ENCODE results near the gene FAM120AOS.

Gene FAM120AOS

GRCh38 chr9:93436655-93437407 is 16.6 kb downstream of the FAM120AOS start:
- no peak for DNase-seq

GRCh38 chr9:93436218-93436617 is 17.2 kb downstream of the FAM120AOS start:
- DNase-seq, result no peak

- no peak for DNase-seq
Measured at GRCh38 chr9:93435386-93435785, 18.0 kb downstream of the FAM120AOS start.

- no peak for DNase-seq
Measured at GRCh38 chr9:93434056-93434455, 19.3 kb downstream of the FAM120AOS start.

DNA sequence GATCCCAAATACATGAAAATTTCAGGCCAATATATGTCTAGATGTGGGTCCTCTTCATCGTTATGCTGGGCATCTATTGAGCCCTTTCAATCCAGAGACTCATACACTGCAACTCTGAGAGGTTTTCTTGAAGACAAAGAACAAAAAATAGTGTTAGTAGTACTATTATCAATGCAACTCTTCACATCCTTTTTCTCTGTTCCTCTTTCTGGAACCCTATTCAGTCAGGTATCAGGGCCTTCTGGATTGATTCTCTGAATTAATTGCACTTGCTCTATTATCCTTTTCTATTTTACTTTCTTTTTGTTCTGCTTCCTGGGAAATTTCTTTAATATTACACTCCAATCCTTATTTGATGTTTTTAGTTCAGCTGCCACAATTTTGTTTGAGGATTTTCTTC is 20.4 kb downstream of the FAM120AOS start:
- DNase-seq, result no peak

DNA sequence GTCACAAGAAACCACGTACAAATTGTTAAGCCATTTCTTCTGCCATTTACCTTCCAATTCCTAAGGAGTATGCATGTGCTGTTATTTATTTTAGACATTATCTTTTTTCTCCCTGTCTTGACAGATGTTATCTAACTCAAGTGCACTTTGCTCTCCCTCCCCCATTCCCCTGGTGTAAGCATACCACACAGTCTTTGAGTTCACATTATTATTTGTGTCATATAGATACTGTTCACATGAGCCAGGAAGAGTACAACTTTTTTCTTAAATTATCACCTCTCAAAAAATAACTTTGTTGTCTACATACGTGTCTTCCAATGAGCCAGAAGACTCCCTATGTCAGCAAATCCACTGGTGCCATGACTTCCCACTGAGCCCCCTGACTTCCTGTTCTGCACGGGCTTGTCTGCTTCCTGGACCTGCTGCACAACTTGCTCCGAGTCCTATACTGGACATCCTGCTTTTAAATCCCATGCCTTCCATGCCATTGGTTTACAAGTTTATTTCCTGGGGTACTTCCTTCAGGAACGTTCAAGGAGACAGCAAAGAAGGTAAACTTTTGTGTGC is 21.8 kb downstream of the FAM120AOS start:
- no peak for DNase-seq

- no peak for DNase-seq
Measured at GRCh38 chr9:93427655-93428379, 25.6 kb downstream of the FAM120AOS start.

GRCh38 chr9:93422977-93423616 is 30.3 kb downstream of the FAM120AOS start:
- DNase-seq, result no peak

DNA sequence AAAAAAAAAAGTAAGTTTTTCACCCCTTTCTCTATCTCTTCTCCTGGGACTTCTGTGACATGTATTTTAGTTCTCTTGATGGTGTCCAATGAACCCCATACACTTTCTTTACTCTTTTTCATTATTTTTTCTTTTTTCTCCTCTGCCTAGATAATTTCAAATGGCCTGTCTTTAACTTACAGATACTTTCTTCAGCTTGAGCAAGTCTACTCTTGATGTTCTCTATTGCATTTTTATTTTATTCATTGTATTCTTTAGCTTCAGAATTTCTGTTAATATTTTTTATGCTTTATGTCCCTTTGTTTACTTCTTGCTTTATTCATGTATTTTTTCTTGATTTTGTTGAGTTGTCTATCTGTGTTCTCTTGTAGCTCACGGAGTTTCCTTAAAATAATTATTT is 34.4 kb downstream of the FAM120AOS start:
- no peak for DNase-seq

GRCh38 chr9:93417538-93417937 is 35.8 kb downstream of the FAM120AOS start:
- no peak for DNase-seq

DNA sequence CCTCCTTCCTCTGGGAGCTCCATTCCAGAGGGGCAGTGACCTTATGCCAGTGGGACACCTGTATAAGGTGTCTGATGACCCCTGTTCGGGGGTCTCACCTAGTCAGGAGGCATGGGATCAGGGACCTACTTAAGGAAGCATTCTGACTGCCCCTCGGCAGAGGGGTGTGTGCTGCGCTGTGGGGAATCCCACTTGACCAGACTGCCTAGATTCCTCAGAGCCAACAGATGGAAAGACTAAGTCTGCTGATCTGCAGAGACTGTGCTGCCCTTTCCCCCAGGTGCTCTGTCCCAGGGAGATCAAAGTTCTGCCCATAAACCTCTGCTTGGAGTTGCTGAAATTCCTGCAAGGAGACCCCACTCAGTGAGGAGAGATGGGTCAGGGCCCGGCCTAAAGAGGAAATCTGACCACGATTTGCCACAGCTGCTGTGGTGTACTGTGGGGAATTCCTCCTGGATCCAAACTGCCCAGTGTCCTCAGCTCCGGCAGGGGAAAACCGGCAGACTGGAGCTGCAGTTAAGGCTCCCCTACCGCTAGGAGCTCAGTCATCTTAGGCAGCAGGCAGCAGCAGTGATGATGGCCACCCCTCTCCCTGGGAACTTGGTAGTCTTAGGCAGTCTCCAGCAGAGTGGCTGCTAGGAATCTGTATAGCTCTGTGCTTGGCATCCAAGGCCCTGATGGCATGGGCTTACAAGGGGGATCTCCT is 36.7 kb downstream of the FAM120AOS start:
- no peak for DNase-seq

- no peak for DNase-seq
Measured at GRCh38 chr9:93415176-93415690, 38.1 kb downstream of the FAM120AOS start.

- no peak for DNase-seq
Measured at GRCh38 chr9:93413530-93413929, 39.9 kb downstream of the FAM120AOS start.

DNA sequence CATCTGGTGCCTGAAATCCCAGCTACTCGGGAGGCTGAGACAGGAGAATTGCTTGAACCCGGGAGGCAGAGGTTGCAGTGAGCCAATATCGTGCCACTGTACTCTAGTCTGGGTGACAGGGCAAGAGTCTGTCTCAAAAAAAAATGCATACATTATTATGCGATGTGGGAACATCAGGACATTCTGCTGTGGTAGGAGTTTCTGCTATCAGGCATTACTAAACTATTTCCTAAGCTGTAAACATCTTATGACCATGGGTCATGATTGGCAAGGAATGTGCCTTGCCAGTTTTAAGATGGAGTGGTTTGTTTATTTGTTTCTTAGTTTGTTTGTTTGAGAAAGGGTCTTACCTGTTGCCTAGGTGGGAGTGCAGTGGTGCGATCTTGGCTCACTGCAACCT is 47.0 kb downstream of the FAM120AOS start:
- no peak for DNase-seq

- DNase-seq, result no peak
Measured at GRCh38 chr9:93398471-93398870, 54.9 kb downstream of the FAM120AOS start.

DNA sequence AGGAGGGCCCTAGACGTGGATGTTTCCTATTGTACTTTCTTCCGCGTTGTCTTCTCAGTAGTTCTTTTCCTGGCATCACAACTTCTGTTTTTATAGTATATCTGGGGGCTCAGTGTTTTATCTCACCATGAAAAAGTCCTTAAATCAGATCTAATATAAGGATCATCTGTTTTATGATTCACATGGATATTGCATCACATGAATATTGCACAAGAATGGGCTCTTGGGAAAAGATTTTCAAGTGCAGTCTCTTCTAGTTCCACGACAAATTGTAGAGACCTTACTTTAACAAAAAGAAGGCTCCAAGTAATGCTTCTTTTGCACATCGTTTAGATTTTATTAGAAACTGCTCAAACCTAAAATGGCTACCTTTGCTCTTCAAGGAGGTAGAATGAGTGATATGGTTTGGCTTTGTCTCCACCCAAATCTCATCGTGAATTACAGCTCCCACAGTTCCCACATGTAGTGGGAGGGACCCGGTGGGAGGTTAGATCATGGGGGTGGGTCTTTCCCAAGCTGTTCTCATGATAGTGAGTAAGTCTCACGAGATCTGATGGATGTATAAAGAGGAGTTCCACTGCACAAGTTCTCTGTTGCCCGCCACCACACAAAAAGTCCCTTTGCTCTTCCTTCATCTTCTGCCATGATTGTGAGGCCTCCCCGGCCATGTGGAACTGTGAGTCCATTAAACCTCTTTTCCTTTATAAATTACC is 55.6 kb downstream of the FAM120AOS start:
- no peak for DNase-seq

Measured in activated CD4-positive, alpha-beta T cell treated with anti-CD3 and anti-CD28 coated beads for 4 hours (primary cell).